Umbilical cord (tissue), 2 donors: Measurements from ENCODE around the gene TMEM87A. TPM values are rescaled to one million over a fixed set of nuclear protein-coding genes. Genes with fewer than 3 reads are reported as not detected.

Experiments
- DNase-seq: peaks from one replicate; pipeline ENCODE4 v3.0.0-alpha.2; 2015; ENCODE audit warnings: low spot score
- total RNA-seq: library from RNA; depleted of rRNA; stranded (reverse); fragments of >200 nt; gene quantifications from one replicate; pipeline ENCODE4 v1.2.3, GENCODE V29; 2014; ENCODE audit warnings: low replicate concordance; ENCODE audit not compliant: insufficient read depth

Gene TMEM87A
- total RNA-seq, 1 donor from 2014 or later = 57.3 TPM

DNA sequence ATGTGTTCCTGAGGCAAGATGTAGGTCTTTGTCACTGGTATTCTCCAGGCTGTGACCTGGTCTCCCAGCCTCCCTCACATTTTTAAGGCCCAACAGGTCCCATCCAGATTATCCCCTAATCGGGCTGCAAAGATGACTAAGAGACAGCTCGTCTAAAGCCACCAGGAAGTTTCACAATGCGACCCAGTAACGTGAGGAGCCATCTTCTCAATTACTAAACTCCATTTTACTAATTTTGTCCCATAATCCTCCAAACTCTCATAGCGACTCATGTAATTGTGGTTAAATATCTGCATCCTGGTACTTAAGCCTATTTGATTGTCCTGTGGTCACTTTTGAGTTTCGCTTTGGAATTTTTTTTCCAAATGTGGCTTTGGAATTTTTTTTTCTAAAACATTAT is 108.1 kb downstream of the TMEM87A start:
- DNase-seq = no peak

DNA sequence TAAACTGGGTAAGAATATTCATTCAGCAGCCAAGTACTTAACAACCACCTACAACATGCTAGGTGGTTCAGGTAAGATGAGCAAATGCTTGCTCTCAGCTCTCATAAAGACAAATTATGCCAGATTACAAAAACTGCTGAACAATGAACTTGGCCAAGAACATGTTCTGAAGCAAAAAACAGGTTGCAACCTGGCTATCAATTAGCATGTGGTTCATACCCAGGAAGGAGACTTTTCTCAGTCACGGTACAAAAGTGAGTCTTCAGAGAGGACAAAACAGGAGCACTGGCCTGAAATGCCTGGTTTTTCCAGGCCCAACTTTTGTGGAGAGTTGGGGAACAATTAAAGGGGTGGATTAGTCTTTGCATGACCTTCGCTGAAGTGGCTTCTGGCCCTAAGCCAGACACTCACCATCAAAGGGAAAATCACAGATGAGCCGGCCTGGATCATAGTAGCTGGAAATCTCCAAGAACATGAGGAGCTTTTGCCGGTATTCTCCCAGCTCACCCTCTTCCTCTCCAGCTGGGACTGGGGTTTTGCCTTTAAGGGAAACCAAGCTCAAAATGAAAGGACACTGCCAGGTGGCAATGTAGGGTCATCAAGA is 109.2 kb downstream of the TMEM87A start:
- DNase-seq = no peak

GRCh38 chr15:42163291-42163690 is 109.9 kb downstream of the TMEM87A start:
- no peak for DNase-seq

Other genes starting within 250 kb of the TMEM87A start
- gene PLA2G4D, start 178.9 kb downstream of the TMEM87A start, total RNA-seq = 0.48 TPM
- 3.1 TPM for gene PLA2G4F, start 116.8 kb downstream of the TMEM87A start, total RNA-seq
- 49.1 TPM for gene VPS39, start 65.1 kb downstream of the TMEM87A start, total RNA-seq
- 43.3 TPM for gene GANC, start 232 bp downstream of the TMEM87A start, total RNA-seq
- 5.5 TPM for gene CAPN3, start 86.1 kb upstream of the TMEM87A start, total RNA-seq
- 80.2 TPM for gene ZNF106, start 217.7 kb upstream of the TMEM87A start, total RNA-seq
- gene SNAP23, start 222.2 kb upstream of the TMEM87A start, total RNA-seq = 77.5 TPM